GM23338 (cell line): ENCODE results near the gene PTPRN2.

ENCODE experiments used
- NANOG ChIP-seq: IDR thresholded peaks from 2 replicates; pipeline ENCODE4 v1.6.1; 2016; ENCODE audit warnings: antibody characterized with exemption, borderline replicate concordance
- POLR2AphosphoS5 ChIP-seq: IDR thresholded peaks from 2 replicates; pipeline ENCODE4 v1.6.1; 2016; ENCODE audit warnings: antibody characterized with exemption, low read depth
- TF ChIP-seq, protein P1 (sequence below), 2 experiments: fragments of 200-600 bp in 1 of 2; sonication (generic) in 1 of 2; conservative IDR thresholded peaks; 2 replicates each; pipeline versions ENCODE4 v1.5.1 to v1.6.1; 2016 to 2017; ENCODE audit warnings: antibody characterized with exemption in 2 of 2, low read depth in 2 of 2, mild to moderate bottlenecking in 2 of 2, moderate library complexity in 1 of 2

DNA sequence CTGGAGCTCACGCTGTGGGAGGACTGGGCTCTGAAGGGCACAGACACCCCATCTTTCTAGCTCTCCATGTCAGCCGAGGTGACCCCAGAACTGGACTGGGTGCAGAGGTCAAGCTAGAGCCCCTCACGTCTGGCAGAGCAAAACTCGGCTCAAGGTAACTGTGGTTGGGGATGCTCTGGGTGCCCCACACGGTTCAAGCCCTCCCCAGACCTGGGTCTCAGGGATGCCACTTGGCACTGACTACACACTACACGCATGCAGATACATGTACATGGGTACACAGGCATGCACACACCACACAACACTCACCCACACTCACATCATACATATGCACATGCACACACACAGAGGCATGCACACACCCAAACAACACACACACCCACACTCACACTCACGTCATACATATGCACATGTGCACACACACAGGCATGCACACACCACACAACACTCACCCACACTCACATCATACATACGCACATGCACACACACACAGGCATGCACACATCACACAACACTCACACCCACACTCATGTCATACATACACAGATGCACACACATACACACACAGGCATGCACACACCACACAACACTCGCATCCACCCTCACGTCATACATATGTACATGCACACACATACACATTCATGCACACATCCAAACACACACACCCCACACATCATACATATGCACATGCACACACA is 1031.5 kb downstream of the PTPRN2 start:
- TF ChIP-seq, protein P1, sequence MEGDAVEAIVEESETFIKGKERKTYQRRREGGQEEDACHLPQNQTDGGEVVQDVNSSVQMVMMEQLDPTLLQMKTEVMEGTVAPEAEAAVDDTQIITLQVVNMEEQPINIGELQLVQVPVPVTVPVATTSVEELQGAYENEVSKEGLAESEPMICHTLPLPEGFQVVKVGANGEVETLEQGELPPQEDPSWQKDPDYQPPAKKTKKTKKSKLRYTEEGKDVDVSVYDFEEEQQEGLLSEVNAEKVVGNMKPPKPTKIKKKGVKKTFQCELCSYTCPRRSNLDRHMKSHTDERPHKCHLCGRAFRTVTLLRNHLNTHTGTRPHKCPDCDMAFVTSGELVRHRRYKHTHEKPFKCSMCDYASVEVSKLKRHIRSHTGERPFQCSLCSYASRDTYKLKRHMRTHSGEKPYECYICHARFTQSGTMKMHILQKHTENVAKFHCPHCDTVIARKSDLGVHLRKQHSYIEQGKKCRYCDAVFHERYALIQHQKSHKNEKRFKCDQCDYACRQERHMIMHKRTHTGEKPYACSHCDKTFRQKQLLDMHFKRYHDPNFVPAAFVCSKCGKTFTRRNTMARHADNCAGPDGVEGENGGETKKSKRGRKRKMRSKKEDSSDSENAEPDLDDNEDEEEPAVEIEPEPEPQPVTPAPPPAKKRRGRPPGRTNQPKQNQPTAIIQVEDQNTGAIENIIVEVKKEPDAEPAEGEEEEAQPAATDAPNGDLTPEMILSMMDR (conservative IDR thresholded peaks at IDR 0.05; ENCODE audit: low read depth in 2 of 2), result no peak
- TF ChIP-seq POLR2AphosphoS5 (no peak), NANOG (no peak)
